ENCODE measurements around the gene DSC2. TPM values are rescaled to one million over a fixed set of nuclear protein-coding genes. Genes with fewer than 3 reads are reported as not detected.

DSC2 gene
- total RNA-seq, 1 donor from 2014 or later: 16.0 TPM

- peaks cover 11% of the 10 kb centered on the region for H3F3A ChIP-seq (ENCODE audit: low read depth)
- no peak for DNase-seq (ENCODE audit: low spot score)
- no peak for TF ChIP-seq EZH2 (IDR thresholded peaks at IDR 0.05)
- no peak for TF ChIP-seq EZH2phosphoT487 (IDR thresholded peaks at IDR 0.05)
- TF ChIP-seq CTCF (IDR thresholded peaks at IDR 0.05): no peak
- H3K36me3 Mint-ChIP-seq: peaks cover 6% of the 10 kb centered on the region
- H3K4me3 Mint-ChIP-seq: no peak overlapping the region
- no peak overlapping the region for H3K4me3 ChIP-seq
- no peaks in the 10 kb centered on the region for H3K79me2 ChIP-seq (ENCODE audit: low read depth)
- no peaks in the 10 kb centered on the region for H3K4me1 ChIP-seq
- H3K36me3 ChIP-seq: no peaks in the 10 kb centered on the region
- H3K4me2 ChIP-seq: no peak overlapping the region
- no peaks in the 10 kb centered on the region for H3K9me3 Mint-ChIP-seq
- no peak overlapping the region for H2AFZ ChIP-seq (replicated peaks)
- H3K27me3 Mint-ChIP-seq (ENCODE audit: insufficient read depth, low read depth): no peaks in the 10 kb centered on the region
- peaks cover 17% of the 10 kb centered on the region for H3K4me1 Mint-ChIP-seq
- no peaks in the 10 kb centered on the region for H3K9me3 ChIP-seq (ENCODE audit: low read depth)
- H3K27me3 ChIP-seq: no peaks in the 10 kb centered on the region
- H3K9ac ChIP-seq: no peak overlapping the region
- H3K27ac Mint-ChIP-seq: no peak overlapping the region
- H4K20me1 ChIP-seq (ENCODE audit: low read depth): no peaks in the 10 kb centered on the region
- H3K27ac ChIP-seq: no peak overlapping the region
Measured at GRCh38 chr18:31064130-31064529, 38.1 kb downstream of the DSC2 start.

- Mint-ChIP-seq H3K36me3 (no peaks in the 10 kb centered on the region), H3K9me3 (no peaks in the 10 kb centered on the region), H3K27ac (no peak overlapping the region), H3K4me3 (no peak overlapping the region), H3K27me3 (ENCODE audit: insufficient read depth, low read depth) (no peaks in the 10 kb centered on the region), H3K4me1 (peaks cover 17% of the 10 kb centered on the region)
- H3K9ac ChIP-seq: no peak overlapping the region
- no peak overlapping the region for H3K27ac ChIP-seq
- H3K4me3 ChIP-seq: no peak overlapping the region
- H4K20me1 ChIP-seq (ENCODE audit: low read depth): no peaks in the 10 kb centered on the region
- H3K27me3 ChIP-seq: no peaks in the 10 kb centered on the region
- H2AFZ ChIP-seq (replicated peaks): no peak overlapping the region
- no peaks in the 10 kb centered on the region for H3K36me3 ChIP-seq
- no peak for TF ChIP-seq EZH2 (IDR thresholded peaks at IDR 0.05)
- no peak for TF ChIP-seq EZH2phosphoT487 (IDR thresholded peaks at IDR 0.05)
- no peak for TF ChIP-seq CTCF (IDR thresholded peaks at IDR 0.05)
- no peaks in the 10 kb centered on the region for H3K79me2 ChIP-seq (ENCODE audit: low read depth)
- no peak for DNase-seq (ENCODE audit: low spot score)
- H3K4me2 ChIP-seq: no peak overlapping the region
- H3K9me3 ChIP-seq (ENCODE audit: low read depth): no peaks in the 10 kb centered on the region
- no peaks in the 10 kb centered on the region for H3K4me1 ChIP-seq
- H3F3A ChIP-seq (ENCODE audit: low read depth): peaks cover 11% of the 10 kb centered on the region
Measured at GRCh38 chr18:31061945-31062344, 40.3 kb downstream of the DSC2 start.

- no peaks in the 10 kb centered on the region for H3K27me3 Mint-ChIP-seq (ENCODE audit: insufficient read depth, low read depth)
- Histone ChIP-seq H3K36me3 (no peaks in the 10 kb centered on the region), H3K27ac (no peak overlapping the region), H3K4me3 (no peak overlapping the region), H3K4me1 (no peaks in the 10 kb centered on the region), H3K27me3 (no peaks in the 10 kb centered on the region), H3K9ac (no peak overlapping the region), H3K9me3 (ENCODE audit: low read depth) (no peaks in the 10 kb centered on the region), H3K79me2 (ENCODE audit: low read depth) (no peaks in the 10 kb centered on the region), H2AFZ (replicated peaks) (no peak overlapping the region), H3K4me2 (no peak overlapping the region), H3F3A (ENCODE audit: low read depth) (no peaks in the 10 kb centered on the region), H4K20me1 (ENCODE audit: low read depth) (no peaks in the 10 kb centered on the region)
- H3K36me3 Mint-ChIP-seq: no peaks in the 10 kb centered on the region
- peak; percentile 22 for DNase-seq (ENCODE audit: low spot score)
- H3K4me3 Mint-ChIP-seq: no peak overlapping the region
- H3K27ac Mint-ChIP-seq: no peak overlapping the region
- no peaks in the 10 kb centered on the region for H3K4me1 Mint-ChIP-seq
- TF ChIP-seq CTCF (IDR thresholded peaks at IDR 0.05) (no peak), EZH2 (IDR thresholded peaks at IDR 0.05) (no peak), EZH2phosphoT487 (IDR thresholded peaks at IDR 0.05) (no peak)
- no peaks in the 10 kb centered on the region for H3K9me3 Mint-ChIP-seq
Measured at GRCh38 chr18:31058897-31059296, 43.3 kb downstream of the DSC2 start.
